Osteocyte (in vitro differentiated cells): Measurements from ENCODE around the gene KRTAP1-3. TPM values are rescaled to one million over a fixed set of nuclear protein-coding genes. Genes with fewer than 3 reads are reported as not detected.
"Not testable (repeated sequence)": the region's sequence is repeated elsewhere in the genome, so short reads cannot be mapped to it uniquely, and the experiment has no call there.

Experiments
- DNase-seq: peaks from one replicate; pipeline ENCODE4 v3.0.0; 2021; ENCODE audit warnings: mixed read lengths; ENCODE audit not compliant: unreplicated experiment; ENCODE audit errors: extremely low spot score
- H3K27ac Mint-ChIP-seq: one replicate; pipeline ENCODE4 v1.8.0; 2021; ENCODE audit warnings: mild to moderate bottlenecking, mixed read lengths; ENCODE audit not compliant: unreplicated experiment
- H3K27me3 Mint-ChIP-seq: one replicate; pipeline ENCODE4 v1.8.0; 2021; ENCODE audit warnings: mixed read lengths; ENCODE audit not compliant: unreplicated experiment
- H3K36me3 Mint-ChIP-seq: one replicate; pipeline ENCODE4 v1.8.0; 2021; ENCODE audit warnings: mixed read lengths; ENCODE audit not compliant: unreplicated experiment
- H3K4me1 Mint-ChIP-seq: one replicate; pipeline ENCODE4 v1.8.0; 2021; ENCODE audit warnings: mixed read lengths; ENCODE audit not compliant: unreplicated experiment
- H3K4me3 Mint-ChIP-seq: one replicate; pipeline ENCODE4 v1.8.0; 2021; ENCODE audit warnings: mild to moderate bottlenecking, moderate library complexity, mixed read lengths; ENCODE audit not compliant: unreplicated experiment
- H3K9me3 Mint-ChIP-seq: one replicate; pipeline ENCODE4 v1.8.0; 2021; ENCODE audit warnings: mixed read lengths; ENCODE audit not compliant: unreplicated experiment
- CTCF ChIP-seq: fragments of 200-600 bp; sonication (generic); IDR thresholded peaks from 2 replicates; pipeline ENCODE4 v1.5.0; 2021; ENCODE audit warnings: antibody characterized with exemption, mild to moderate bottlenecking, moderate library complexity
- total RNA-seq: library from RNA; stranded (reverse); gene quantifications from 2 replicates; pipeline ENCODE4 v1.2.1, GENCODE V29; 2021

Gene KRTAP1-3
- total RNA-seq, 1 donor from 2014 or later, result not detected

DNA sequence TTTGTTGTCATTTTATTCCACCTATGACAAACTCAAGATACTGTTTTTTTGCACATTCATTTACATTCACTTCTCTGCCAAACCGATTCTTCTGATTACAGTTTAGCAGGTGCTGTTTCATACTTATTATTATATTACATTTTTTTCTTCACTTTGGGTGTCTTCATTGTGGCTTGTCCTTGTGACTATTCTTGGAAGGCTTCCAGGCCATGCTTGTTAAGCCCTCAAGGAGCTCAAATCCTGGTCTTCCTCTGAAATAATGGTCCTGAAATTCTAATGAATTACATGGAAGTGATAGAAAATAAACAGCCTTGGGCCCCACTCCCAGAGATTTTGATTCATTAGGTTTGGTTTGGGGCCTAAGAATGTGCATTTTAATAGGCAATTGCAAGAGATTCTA, 29.6 kb upstream of the KRTAP1-3 start:
- no peak for DNase-seq
- Mint-ChIP-seq H3K4me1 (peaks cover 48% of the 10 kb centered on the region), H3K9me3 (no peaks in the 10 kb centered on the region), H3K36me3 (no peaks in the 10 kb centered on the region), H3K4me3 (no peak overlapping the region), H3K27ac (no peak overlapping the region), H3K27me3 (no peaks in the 10 kb centered on the region)
- TF ChIP-seq CTCF, result no peak

DNA sequence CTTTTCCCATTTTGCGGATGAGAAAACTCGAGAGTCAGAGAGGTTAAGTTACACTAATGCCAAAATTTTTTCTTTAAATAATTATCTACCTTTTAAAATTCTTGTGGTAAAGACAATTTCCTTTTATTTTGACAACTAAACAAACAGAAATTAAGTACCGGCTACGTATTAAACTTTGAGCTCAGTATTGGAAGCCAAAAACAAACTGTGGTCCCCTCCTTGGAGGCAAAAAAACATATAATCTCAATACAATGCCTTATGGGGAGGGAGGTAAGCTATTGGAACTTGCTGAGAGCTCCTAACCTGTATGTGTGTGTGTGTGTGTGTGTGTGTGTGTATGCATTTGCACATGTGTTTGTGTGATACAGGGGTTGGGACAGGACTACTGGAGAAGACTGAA, 28.8 kb upstream of the KRTAP1-3 start:
- H3K27me3 Mint-ChIP-seq, result no peaks in the 10 kb centered on the region
- H3K9me3 Mint-ChIP-seq, result no peaks in the 10 kb centered on the region
- no peak for DNase-seq
- TF ChIP-seq CTCF, result no peak
- peaks cover 54% of the 10 kb centered on the region for H3K4me1 Mint-ChIP-seq
- H3K27ac Mint-ChIP-seq, result peak overlapping the region; percentile 90
- no peak overlapping the region for H3K4me3 Mint-ChIP-seq
- no peaks in the 10 kb centered on the region for H3K36me3 Mint-ChIP-seq

- Mint-ChIP-seq H3K4me1 (peaks cover 49% of the 10 kb centered on the region), H3K36me3 (no peaks in the 10 kb centered on the region), H3K9me3 (peaks cover 6% of the 10 kb centered on the region), H3K4me3 (no peak overlapping the region), H3K27me3 (no peaks in the 10 kb centered on the region), H3K27ac (peak overlapping the region; percentile 90)
- no peak for DNase-seq
- no peak for TF ChIP-seq CTCF
Measured at GRCh38 chr17:41061964-41062363, 27.3 kb upstream of the KRTAP1-3 start.

- DNase-seq, result no peak
- peaks cover 49% of the 10 kb centered on the region for H3K4me1 Mint-ChIP-seq
- peak within 1 kb of the TSS; percentile 90 for H3K27ac Mint-ChIP-seq
- H3K27me3 Mint-ChIP-seq, result no peaks in the 10 kb centered on the region
- TF ChIP-seq CTCF, result no peak
- peak within 1 kb of the TSS; percentile 28 for H3K4me3 Mint-ChIP-seq
- H3K9me3 Mint-ChIP-seq, result peaks cover 6% of the 10 kb centered on the region
- H3K36me3 Mint-ChIP-seq, result no peaks in the 10 kb centered on the region
Measured at GRCh38 chr17:41060052-41060604, 25.5 kb upstream of the KRTAP1-3 start, which contains the start of gene KRTAP2-3. TSS of gene KRTAP2-3 (minus strand) at chr17:41060114. CDS start at chr17:41060050, 64 bp downstream.

DNA sequence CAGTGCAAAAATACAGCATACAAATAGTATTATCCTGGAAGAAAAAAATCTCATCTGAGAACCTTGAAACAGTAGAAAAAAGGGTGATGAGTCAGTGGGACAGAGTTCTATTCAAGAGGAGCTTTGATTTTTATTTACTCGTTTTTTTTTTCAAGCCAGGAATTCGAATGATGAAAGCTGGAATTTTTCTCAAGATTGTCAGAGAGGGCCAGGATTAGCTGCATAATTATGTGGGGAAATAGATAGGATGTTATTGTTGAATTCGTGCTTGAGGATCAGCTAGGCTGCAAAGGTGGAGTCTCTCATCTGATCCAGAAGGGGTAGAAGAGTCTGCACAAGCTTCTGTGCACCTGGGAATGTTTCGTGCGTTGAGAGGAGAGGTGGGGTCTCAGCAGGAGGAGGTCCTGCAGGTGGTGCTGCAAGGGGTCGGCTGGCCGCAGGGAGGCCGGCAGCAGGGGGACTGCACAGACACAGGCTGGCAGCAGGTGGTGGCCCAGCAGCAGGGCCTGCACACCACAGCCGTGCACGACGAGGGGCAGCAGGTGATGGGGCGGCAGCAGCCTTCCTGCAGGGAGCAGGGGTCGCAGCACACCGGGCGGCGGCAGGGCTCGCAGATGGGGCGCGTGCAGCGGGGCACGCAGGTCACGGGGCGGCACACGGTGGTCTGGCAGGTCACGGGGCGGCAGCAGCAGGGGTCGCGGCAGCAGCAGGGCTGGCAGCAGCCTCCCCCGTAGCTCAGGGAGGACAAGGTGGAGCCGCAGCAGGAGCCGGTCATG, 24.8 kb upstream of the KRTAP1-3 start:
- H3K4me3 Mint-ChIP-seq, H3K9me3 Mint-ChIP-seq, H3K36me3 Mint-ChIP-seq, DNase-seq, H3K27me3 Mint-ChIP-seq: not testable (repeated sequence)
- H3K27ac Mint-ChIP-seq, result peak overlapping the region; percentile 90
- H3K4me1 Mint-ChIP-seq, result peaks cover 49% of the 10 kb centered on the region
